Spleen (tissue), 7 donors: Measurements from ENCODE around the gene C4orf50.

Experiments
- POLR2A ChIP-seq, 3 donors: fragments of 450-650 bp; IDR thresholded peaks; one replicate each; pipeline ENCODE4 v1.5.1; 2017; ENCODE audit warnings: antibody characterized with exemption in 3 of 3, mild to moderate bottlenecking in 1 of 3
- TF ChIP-seq, protein P1 (sequence below), 11 experiments: fragments of 200-600 bp in 7 of 11; fragments of 450-650 bp in 4 of 11; sonication (generic) in 4 of 11; IDR thresholded peaks in 8 of 11; conservative IDR thresholded peaks in 3 of 11; 1 replicate in 7 of 11; 2 replicates in 4 of 11; pipeline versions ENCODE4 v1.4.0 to v1.8.0; 2016 to 2021; ENCODE audit warnings: antibody characterized with exemption in 11 of 11, inconsistent platforms in 4 of 11, mild to moderate bottlenecking in 1 of 11
- donor health status: DM: no; HTN: no; CAD: no; lungs with moderate emphysema.
- donor health status: DM: no; HTN: no; CAD: no.
- donor health status: DM: no; HTN: no; CAD: no.

- TF ChIP-seq, protein P1, sequence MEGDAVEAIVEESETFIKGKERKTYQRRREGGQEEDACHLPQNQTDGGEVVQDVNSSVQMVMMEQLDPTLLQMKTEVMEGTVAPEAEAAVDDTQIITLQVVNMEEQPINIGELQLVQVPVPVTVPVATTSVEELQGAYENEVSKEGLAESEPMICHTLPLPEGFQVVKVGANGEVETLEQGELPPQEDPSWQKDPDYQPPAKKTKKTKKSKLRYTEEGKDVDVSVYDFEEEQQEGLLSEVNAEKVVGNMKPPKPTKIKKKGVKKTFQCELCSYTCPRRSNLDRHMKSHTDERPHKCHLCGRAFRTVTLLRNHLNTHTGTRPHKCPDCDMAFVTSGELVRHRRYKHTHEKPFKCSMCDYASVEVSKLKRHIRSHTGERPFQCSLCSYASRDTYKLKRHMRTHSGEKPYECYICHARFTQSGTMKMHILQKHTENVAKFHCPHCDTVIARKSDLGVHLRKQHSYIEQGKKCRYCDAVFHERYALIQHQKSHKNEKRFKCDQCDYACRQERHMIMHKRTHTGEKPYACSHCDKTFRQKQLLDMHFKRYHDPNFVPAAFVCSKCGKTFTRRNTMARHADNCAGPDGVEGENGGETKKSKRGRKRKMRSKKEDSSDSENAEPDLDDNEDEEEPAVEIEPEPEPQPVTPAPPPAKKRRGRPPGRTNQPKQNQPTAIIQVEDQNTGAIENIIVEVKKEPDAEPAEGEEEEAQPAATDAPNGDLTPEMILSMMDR (IDR thresholded peaks at IDR 0.05 in 8 of 11, conservative IDR thresholded peaks at IDR 0.05 in 3 of 11), result no peak
- no peak for TF ChIP-seq POLR2A (IDR thresholded peaks at IDR 0.05)
Observed at GRCh38 chr4:5899881-5900280, 118.3 kb downstream of the C4orf50 start.
